Calu3 (cell line): ENCODE measurements around the gene KCNK10. TPM values are rescaled to one million over a fixed set of nuclear protein-coding genes. Genes with fewer than 3 reads are reported as not detected.

Experiments used
- BruUV-seq: library from RNA; stranded (reverse); fragments of 400-500 nt; replicated peaks from 2 replicates; lab custom pipeline; 2021; lab: Mats Ljungman, UMichigan
- CTCF ChIA-PET: fragments of 300-600 bp; sonication (Branson Sonifier 250); formaldehyde crosslinking; loops from one replicate; lab custom pipeline; 2022; ENCODE audit warnings: antibody characterized with exemption; lab: Charles Lee
- DNase-seq: peaks from one replicate; pipeline ENCODE4 v3.0.0; 2022
- H3K27ac Mint-ChIP-seq: one replicate; pipeline ENCODE4 v1.8.0; 2022; ENCODE audit warnings: mixed read lengths; ENCODE audit not compliant: unreplicated experiment
- H3K27me3 Mint-ChIP-seq: one replicate; pipeline ENCODE4 v1.8.0; 2022; ENCODE audit warnings: mixed read lengths; ENCODE audit not compliant: unreplicated experiment
- H3K36me3 Mint-ChIP-seq: one replicate; pipeline ENCODE4 v1.8.0; 2022; ENCODE audit warnings: mild to moderate bottlenecking, moderate library complexity, mixed read lengths; ENCODE audit not compliant: insufficient read depth, unreplicated experiment
- H3K4me1 Mint-ChIP-seq: one replicate; pipeline ENCODE4 v1.8.0; 2022; ENCODE audit warnings: mild to moderate bottlenecking, low read depth, mixed read lengths; ENCODE audit not compliant: unreplicated experiment
- H3K4me3 Mint-ChIP-seq: one replicate; pipeline ENCODE4 v1.8.0; 2022; ENCODE audit warnings: mild to moderate bottlenecking, low read depth, moderate library complexity, mixed read lengths; ENCODE audit not compliant: unreplicated experiment
- H3K9me3 Mint-ChIP-seq: one replicate; pipeline ENCODE4 v1.8.0; 2022; ENCODE audit warnings: low read depth, mixed read lengths; ENCODE audit not compliant: unreplicated experiment
- CTCF ChIP-seq: fragments of 200-600 bp; IDR thresholded peaks from one replicate; pipeline ENCODE4 v1.8.0; 2022; ENCODE audit warnings: antibody characterized with exemption; ENCODE audit not compliant: unreplicated experiment
- intact Hi-C: fragments of 100-400 bp; cut with micrococcal nuclease; formaldehyde crosslinking; loops from one replicate; pipeline ENCODE4 v1.10.0; 2022; ENCODE audit not compliant: unreplicated experiment
- total RNA-seq: library from RNA; stranded (reverse); gene quantifications from 2 replicates; pipeline ENCODE4 v1.2.3, GENCODE V29; 2022

KCNK10 gene
- total RNA-seq, 1 experiment from 2014 or later = not detected

DNA sequence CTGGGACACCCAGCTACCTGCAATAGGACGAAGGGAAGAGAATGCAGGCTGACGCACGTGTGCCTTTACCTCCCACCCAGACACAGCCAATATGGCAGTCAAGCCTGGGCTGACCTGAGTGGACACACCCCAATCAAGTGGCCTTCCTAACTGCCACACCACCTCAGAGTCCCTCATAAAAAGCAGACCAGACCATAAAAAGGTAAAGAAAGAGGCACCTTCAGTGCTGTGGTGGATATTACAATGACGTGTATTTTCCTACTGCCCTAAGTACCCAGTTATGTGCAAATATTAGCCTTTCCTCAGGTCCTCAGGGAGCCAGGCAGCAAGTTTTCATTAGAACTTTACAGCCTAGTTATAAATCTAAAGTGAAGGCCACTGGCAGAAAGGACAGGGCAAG lies 75.8 kb downstream of the KCNK10 start:
- Mint-ChIP-seq H3K9me3 (no peaks in the 10 kb centered on the region), H3K27me3 (peaks cover 3% of the 10 kb centered on the region), H3K4me1 (no peaks in the 10 kb centered on the region), H3K36me3 (no peaks in the 10 kb centered on the region), H3K4me3 (no peak overlapping the region), H3K27ac (no peak overlapping the region)
- no peak for TF ChIP-seq CTCF
- no peak for DNase-seq
- intact Hi-C loops = no loop called here
- CTCF ChIA-PET = no interaction called here
- no TSS peak for BruUV-seq

- TF ChIP-seq CTCF = no peak
- no peak for DNase-seq
- intact Hi-C loops = no loop called here
- Mint-ChIP-seq H3K27me3 (no peaks in the 10 kb centered on the region), H3K36me3 (no peaks in the 10 kb centered on the region), H3K9me3 (no peaks in the 10 kb centered on the region), H3K4me3 (no peak overlapping the region), H3K4me1 (no peaks in the 10 kb centered on the region), H3K27ac (no peak overlapping the region)
- CTCF ChIA-PET = no interaction called here
- no TSS peak for BruUV-seq
Measured at GRCh38 chr14:88245321-88245720, 77.7 kb downstream of the KCNK10 start.

- H3K27me3 Mint-ChIP-seq = no peaks in the 10 kb centered on the region
- no peak overlapping the region for H3K4me3 Mint-ChIP-seq
- no peaks in the 10 kb centered on the region for H3K9me3 Mint-ChIP-seq
- no peaks in the 10 kb centered on the region for H3K4me1 Mint-ChIP-seq
- intact Hi-C loops = no loop called here
- H3K27ac Mint-ChIP-seq = no peak overlapping the region
- BruUV-seq = no TSS peak
- DNase-seq = no peak
- CTCF ChIA-PET = no interaction called here
- TF ChIP-seq CTCF = no peak
- H3K36me3 Mint-ChIP-seq = no peaks in the 10 kb centered on the region
Measured at GRCh38 chr14:88243946-88244345, 79.1 kb downstream of the KCNK10 start.

DNA sequence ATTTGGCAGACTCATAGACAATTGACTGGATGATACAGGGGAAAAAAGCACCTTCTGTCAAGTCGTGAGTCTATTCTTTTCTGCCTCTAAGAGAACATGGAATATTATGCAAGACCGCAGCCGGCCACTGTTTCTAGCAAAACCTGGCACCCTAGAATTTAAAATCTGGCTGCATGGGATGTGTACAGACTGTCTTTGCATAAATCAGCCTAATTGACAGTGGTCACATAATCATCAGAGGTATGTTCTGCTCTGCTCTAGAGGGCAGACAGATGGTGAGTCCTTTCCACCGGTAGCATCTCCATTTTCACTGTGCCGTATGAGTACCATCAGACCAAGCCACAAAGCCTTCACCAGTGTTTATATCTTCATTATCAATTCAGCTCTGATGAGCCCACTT lies 80.6 kb downstream of the KCNK10 start:
- no peak overlapping the region for H3K4me3 Mint-ChIP-seq
- H3K9me3 Mint-ChIP-seq = no peaks in the 10 kb centered on the region
- DNase-seq = no peak
- intact Hi-C loops = no loop called here
- H3K36me3 Mint-ChIP-seq = no peaks in the 10 kb centered on the region
- H3K4me1 Mint-ChIP-seq = no peaks in the 10 kb centered on the region
- no peak for TF ChIP-seq CTCF
- CTCF ChIA-PET = no interaction called here
- H3K27ac Mint-ChIP-seq = no peak overlapping the region
- H3K27me3 Mint-ChIP-seq = no peaks in the 10 kb centered on the region
- BruUV-seq = no TSS peak
